HG02588 (cell line): Measurements from ENCODE around the gene KDM3B.
"Not testable (repeated sequence)": the region's sequence is repeated elsewhere in the genome, so short reads cannot be mapped to it uniquely, and the experiment has no call there.

Experiments
- ATAC-seq: cut with Tn5 transposase; IDR thresholded peaks from one replicate; pipeline ENCODE4 v1.9.1; 2021; ENCODE audit warnings: mild to moderate bottlenecking, moderate library complexity; ENCODE audit not compliant: unreplicated experiment

The KDM3B gene

DNA sequence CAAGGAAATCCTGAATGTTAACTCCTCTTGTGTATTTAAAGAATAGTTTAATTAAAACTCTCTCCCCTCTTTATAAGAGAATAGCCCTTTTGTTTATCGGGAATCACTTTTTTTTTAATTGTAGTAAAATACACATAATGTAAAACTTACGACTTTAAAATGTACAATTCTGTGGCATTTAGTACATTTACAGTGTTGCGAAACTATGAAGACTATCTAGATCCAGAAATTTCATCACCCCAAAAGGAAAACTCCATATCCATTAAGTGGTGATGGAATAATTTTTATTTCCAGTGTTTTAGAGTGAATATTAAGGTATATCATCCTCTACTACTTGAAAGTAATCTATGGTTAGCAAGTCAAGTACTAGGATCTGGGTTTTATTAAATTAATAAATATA, 36.8 kb downstream of the KDM3B start:
- ATAC-seq = no peak

DNA sequence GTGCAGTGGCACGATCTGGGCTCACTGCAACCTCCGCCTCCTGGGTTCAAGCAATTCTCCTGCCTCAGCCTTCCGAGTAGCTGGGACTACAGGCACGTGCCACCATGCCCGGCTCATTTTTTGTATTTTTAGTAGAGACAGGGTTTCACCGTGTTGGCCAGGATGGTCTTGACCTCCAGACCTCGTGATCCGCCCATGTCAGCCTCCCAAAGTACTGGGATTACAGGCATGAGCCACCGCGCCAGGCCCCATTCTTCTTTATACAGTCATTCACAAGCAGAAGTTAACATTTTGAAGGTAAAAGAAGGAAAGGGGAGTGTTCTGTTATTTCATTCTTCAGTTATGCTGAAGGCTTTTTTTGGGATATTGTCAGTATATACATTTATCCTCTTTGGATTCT, 37.4 kb downstream of the KDM3B start:
- not testable (repeated sequence) for ATAC-seq

DNA sequence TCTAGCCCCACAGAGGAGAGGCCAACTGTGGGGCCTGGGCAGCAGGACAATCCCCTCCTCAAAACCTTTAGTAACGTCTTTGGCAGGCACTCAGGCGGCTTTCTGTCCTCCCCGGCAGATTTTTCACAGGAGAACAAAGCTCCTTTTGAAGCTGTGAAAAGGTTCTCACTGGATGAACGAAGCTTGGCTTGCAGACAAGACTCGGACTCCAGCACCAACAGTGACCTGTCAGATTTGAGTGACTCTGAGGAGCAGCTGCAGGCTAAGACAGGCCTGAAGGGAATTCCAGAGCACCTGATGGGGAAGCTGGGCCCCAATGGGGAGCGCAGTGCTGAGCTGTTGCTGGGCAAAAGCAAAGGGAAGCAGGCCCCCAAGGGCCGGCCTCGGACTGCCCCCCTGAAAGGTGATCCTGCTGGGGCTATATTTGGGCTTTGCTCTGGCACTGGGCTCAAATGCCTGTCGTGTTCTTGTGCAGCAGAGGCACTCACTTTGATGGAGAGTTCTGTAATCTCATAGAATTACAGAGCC, 39.4 kb downstream of the KDM3B start:
- ATAC-seq = no peak

DNA sequence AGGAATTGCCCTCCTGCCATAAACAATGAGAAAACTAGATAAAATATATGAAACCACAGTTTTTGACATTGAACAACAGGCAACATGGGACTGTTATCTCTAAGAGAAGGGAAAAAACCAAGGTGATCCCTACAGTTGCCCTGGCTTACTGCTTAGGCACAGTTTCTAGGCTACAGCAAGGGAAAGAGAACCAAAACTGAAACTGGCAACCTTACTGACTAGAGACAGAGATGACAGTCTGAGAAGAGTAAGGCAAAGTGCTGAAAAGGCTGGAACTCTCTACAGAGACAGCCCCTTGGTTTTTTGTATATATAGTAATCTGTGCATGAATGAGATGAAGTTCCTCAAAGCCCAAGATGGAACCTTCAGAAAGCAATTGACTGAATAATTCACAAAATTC, 50.2 kb downstream of the KDM3B start:
- peak; percentile 76 for ATAC-seq

DNA sequence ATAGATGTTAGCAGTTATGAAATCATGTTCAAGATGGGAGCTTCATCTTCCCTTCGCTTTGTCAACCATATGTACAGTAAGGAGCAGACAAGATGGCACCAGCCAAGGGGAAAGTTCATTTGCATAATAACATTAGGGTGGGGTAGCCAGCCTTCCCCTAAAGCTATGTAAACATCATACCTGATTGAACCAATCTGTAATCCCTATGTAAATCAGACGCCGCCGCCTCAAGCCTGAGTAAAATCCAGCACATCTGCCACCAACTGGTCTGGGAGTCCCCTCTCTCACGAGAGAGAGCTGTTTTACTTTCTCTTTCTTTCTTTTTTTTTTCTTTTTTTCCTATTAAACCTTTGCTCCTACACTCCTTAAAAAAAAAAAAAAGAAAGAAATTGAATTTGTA, 55.5 kb downstream of the KDM3B start:
- ATAC-seq = peak; percentile 55

DNA sequence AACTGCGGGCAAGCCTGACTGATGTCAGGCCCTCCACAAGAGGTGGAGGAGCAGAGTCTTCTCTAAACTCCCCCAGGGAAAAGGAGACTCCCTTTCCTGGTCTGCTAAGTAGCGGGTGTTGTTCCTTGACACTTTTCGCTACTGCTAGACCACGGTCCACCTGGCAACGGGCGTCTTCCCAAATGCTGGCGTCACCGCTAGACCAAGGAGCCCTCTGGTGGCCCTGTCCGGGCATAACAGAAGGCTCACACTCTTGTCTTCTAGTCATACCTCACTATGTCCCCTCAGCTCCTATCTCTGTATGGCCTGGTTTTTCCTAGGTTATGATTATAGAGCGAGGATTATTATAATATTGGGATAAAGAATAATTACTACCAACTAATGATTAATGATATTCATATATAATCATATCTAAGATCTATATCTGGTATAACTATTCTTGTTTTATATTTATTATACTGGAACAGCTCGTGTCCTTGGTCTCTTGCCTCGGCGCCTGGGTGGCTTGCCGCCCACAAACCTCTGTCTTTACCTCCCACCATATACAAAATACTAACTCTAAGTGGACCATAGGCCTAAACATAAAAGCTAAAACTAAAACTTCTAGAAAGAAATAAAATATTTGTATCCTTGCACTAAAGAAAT, 58.6 kb downstream of the KDM3B start:
- not testable (repeated sequence) for ATAC-seq

DNA sequence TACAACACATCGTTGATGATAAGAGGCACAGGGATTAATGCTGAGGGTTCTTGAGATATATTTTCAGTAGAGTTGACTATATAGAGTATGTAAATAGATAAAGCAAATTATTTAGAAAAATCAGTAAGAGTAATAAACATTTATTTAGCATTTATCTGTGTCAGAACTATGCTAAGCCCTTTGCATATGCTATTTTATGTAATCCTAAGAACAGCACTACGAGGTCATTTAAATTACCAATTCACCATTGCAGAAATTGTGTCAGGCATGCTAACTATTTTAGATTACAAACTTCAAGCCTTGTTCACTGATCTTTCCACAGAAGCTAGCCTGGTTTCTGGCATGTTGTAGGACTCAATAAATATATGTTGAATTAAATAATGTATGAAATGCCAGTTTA, 66.0 kb downstream of the KDM3B start:
- no peak for ATAC-seq

DNA sequence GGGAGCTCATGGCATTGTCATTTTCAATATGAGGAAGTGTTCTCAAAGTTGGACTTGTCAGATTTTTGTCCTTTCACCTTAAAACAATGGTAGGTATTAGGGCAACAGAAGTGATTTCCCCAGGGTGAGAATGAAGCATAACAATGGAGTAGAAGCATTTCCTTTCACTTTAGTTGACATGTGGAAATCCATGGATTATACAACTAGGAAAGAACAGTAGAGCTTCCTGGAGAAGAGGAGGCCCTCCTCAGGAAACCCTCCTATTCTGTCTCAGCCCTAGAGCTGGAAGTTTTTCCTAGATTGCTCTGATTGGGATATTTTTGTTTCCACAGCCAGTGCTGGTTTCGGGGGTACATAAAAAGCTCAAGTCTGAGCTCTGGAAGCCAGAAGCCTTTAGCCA, 72.6 kb downstream of the KDM3B start:
- no peak for ATAC-seq

DNA sequence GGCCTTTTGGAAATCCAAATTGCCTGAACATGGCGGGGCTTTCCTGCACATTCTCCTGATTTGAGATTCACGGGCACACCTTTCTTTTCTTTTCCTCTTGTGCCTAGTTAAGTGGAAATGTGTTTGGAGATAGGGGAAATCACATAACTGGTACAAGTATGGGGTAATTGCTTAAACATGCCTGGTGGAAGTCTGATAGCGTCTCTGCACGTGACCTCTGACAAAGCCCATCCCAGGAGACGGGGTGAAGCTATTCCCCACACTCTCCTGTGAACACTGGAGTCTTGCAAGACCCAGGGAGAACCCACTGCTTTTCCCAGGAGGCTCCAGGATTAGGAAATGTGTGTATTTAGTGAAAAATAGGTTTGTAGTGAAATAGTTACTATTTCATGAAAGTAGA, 83.5 kb downstream of the KDM3B start:
- no peak for ATAC-seq

DNA sequence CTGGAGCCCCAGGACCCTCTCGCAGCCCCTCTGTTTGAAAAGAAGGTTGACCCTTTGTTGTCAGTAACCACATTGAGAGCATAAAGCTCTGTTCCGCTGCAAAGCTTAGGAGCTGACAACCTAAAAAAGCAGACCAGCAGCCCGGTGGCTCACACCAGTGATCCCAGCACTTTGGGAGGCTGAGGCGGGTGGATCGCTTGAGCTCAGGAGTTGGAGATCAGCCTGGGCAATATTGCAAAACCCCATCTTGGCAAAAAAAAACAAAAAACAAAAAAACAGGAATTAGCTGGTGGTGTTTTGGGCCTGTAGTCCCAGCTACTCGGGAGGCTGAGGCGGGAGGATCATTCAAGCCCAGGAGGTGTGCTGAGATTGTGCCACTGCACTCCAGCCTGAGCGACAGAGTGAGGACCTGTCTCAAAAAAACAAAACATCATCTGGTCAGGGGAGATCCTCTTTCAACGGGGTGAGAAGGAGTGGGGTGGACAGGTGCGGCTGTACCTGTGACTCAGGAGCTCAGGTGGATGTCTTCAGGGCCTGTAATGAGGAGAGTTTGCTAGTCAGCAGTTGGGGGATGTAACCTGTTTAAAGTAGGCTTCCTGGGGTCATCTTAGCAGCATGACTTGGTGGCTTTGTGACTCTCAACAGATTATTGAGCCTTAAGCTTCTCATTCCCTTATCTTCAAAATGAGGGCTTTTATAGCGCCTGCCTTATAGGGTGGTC, 85.7 kb downstream of the KDM3B start:
- no peak for ATAC-seq

DNA sequence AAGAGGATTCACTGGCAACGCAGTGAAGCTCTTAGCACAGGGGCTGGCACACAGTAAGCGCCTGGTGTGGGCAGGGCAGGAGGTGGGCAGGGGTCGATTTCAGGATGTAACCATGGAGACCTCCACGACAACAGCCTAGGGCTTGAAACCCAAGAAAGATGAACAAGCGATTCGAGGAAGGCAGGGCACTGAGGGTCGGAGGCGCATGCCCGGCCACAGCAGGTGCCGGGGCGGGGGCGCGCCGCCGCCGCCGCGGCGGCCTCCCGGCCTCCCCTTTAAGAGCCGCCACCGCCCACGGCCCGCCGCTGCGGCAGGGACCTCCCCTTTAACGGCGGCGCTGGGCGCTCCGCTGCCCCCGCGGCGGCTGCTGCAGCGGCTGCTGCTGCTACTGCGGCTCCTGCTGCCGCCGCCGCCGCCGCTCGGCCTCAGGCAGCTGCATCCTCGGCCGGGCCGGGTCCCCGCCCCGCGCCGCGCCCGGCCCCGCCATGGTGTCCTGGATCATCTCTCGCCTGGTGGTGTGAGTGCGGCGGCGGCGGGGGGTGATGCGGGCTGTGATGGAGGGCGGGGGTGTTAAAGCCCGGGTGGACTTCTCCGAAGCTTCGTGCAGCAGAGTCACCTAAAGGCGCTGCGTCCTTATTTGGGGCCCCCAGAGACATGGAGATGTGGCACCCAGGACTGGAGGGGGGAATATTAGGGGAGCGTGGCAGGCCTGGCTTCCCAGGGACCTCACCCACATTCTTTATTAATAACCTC, 86.4 kb downstream of the KDM3B start, which contains the start of gene REEP2:
Gene REEP2 (plus strand): TSS at position 334 of the 753 bp plus-strand sequence. CDS start 152 bp downstream, at position 486.
- peak; percentile 59 for ATAC-seq

DNA sequence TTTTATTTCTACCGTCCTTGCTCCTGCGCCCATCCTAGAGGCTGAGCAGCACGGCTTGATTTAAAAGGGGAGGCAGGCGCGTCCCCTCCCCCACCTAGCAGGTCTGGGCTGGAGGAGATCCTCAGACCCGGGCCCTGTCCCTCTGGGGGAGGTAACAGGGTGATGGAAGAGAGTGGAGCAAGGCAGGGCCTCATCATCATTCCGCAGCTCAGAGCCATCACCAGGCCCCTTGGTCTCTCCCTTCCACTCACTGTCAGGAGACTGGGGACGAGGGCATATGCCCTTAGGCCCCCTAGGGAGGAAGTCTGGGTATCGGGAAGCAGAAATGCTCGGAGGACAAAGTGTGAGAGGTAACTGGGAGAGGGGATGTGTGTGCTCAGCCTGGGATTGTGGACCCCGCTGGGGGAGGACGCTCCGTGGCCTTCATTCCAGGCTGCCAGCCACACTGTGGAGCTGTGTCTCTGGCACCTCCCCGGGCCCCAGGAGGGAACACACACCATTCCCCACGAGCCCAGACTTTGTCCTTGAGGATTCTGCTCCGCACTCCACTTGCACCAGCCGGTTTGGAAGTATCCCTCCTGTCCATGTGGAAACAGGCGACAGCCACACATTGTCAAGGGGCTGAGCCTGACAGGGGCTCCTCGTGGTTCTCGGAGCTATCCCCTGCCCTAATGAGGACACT, 87.1 kb downstream of the KDM3B start:
- ATAC-seq = peak; percentile 12

DNA sequence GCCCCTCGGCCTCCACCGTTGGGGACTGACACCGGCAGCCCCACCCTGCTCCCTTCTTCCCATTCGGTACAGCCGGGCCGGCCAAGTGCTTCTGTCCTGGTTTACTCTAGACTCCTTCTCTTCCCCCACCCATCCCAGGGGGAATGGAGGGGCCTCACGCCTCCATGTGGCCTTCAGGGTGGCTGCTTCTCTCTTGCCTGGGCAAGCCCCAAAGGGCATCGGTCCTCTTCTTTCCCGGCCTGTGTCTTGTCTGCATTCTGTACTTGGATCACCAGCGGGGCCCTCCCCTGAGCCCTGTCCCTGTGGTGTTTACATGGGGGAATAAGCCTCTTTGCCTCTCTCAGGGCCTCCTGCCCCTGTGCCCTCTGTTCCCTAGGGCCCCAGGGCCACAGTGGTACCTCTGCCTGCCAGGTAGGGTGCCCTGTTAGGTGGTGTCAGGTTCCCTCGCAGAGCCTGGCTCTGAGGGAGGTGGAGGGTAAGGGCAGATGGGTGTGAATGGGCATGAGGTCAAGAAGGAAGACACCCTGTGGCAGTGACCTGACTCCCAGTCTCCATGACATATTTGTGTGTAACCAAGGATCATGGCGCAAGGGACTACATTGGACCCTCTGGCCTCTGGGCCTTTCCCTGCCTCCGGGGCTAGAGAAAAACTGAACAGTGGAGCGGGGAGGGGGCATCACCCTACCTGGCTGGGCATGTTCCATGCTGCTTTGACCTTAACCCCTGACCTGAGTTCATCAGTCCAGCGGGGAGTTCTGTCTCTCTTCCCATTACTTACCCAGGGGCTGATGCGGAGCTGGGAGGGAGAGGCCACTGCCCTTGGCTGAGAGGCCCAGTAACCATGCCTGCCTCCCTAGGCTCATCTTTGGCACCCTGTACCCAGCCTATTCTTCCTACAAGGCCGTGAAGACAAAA, 87.9 kb downstream of the KDM3B start:
- ATAC-seq = no peak

DNA sequence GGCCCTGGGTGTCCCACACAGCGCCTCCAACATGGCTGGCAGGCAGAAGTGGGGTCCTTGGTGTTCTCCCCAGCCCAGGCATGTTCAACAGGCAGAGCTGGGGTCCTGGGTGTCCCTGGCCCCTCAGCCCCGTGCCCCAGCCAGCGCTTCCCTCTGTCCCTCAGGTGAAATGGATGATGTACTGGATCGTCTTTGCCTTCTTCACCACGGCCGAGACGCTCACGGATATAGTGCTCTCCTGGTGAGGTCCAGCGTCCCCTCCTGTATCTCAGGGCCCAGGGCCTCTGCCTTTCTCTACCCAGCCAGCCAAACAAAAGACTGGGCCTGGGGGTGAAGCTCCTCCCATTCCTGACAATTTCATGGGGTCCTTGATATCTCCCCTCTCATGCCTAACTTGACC, 88.7 kb downstream of the KDM3B start:
- no peak for ATAC-seq

DNA sequence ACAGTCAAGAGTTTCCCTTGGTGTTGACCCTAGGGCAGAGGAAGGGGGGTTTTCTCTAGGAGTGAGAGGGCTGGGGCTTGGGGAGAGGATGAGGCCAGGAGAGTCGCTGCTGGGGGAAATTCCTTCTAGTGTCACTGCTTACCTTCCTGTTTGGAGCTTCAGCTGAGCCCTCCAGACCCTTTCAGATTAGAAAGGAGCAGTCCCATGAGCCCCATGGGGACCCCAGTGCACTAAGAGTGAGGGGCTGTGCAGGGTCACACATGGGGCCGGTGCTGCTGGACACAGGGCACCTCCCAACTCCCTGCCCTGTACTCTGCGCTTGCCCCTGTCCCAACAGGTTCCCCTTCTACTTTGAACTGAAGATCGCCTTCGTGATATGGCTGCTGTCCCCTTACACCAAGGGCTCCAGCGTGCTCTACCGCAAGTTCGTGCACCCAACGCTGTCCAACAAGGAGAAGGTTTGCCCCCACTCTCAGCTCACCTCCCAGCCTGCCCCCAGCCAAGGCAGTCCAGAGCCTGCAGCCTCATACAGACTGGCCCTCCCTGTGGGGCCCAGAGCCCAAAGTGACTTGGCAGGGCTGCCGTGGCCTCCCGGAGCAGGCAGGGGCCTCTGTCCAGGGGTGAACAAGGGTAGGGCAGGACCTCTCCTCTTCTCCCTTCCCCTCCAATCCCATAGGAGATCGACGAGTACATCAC, 91.7 kb downstream of the KDM3B start:
- no peak for ATAC-seq

DNA sequence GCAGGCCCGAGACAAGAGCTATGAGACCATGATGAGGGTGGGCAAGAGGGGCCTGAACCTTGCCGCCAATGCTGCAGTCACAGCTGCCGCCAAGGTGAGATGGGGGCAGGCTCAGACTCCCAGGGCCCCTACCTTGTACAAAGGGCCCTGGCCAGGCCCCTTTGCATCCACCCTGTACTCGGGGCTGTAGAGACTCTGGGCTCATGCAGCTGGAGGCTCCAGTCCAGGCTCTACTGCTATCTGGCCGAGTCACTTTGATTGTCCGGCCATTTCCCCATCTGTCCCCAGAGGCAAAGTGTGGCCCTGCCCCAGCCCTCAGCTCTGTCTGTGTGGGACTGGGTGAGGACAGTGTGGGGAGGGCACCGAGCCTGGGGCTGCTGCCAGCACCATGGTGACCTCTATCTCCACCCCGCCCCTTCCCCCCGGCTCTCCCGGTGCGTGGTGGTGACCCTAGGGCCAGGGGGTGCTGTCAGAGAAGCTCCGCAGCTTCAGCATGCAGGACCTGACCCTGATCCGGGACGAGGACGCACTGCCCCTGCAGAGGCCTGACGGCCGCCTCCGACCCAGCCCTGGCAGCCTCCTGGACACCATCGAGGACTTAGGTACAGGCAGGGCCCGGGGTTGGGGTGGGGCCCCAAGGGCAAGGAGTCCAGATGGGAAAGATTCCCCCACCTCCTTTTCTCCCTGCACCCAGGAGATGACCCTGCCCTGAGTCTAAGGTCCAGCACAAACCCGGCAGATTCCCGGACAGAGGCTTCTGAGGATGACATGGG, 92.5 kb downstream of the KDM3B start:
- ATAC-seq = no peak

DNA sequence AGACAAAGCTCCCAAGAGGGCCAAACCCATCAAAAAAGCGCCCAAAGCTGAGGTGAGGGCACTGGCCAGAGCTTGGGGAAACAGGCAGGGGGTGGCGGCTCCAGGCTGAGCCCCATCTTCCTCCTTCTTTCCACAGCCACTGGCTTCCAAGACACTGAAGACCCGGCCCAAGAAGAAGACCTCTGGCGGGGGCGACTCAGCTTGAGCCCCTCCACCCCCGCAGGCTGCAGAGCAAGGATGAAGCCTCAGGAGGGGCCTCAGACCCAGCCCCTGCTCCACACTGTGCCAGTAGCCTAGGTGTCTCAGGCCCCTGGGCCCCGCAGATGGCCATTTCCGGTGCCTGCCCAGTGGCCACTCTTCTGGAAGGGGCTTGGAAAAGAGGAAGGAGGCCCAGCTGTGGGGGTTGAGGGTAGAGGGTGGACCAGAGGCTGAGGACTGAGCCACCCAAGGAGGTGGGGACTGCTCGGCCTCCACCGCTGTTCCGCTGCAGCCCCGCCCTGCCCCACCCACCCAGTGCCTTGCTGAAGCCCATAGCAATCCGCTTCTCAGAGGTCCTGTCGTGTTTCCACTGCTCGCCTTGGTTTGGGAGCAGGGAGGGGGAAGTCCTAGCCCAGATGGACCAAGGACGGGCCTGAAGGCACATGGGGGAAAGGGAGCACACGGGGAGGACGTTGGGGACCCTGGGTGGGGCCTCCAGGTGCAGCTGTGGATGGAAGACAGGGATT, 93.2 kb downstream of the KDM3B start:
- no peak for ATAC-seq

DNA sequence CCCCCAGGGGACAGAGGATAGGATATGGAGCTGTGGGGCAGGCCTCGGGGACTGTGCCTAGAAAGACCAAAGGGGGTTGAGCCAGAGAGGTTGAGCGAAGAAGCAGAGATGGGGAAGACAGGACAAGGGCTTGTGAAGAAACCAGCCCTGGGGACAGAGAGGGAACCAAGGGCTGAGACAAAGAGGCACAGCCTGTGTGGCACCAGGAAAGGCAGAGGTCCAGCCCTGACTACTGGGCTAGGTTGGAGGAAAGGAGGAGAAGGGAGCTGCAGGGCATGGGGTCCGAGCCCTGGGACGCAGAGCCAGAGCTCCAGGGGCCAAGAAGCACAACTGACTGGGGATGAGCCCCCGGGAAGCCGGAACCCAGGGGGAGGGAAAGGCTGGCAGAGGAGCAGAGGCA, 95.6 kb downstream of the KDM3B start:
- no peak for ATAC-seq
